IPS-18a (cell line): Measurements from ENCODE around the gene TUBA1C.
A peak's percentile ranks its signal among the peaks of the same experiment; 100 is the strongest.
"Not testable (repeated sequence)": the region's sequence is repeated elsewhere in the genome, so short reads cannot be mapped to it uniquely, and the experiment has no call there.

Experiments
- H3K27ac ChIP-seq: one replicate; pipeline ENCODE4 v1.5.1; 2013; ENCODE audit warnings: low read length
- H3K27me3 ChIP-seq: one replicate; pipeline ENCODE4 v1.6.1; 2013; ENCODE audit warnings: mild to moderate bottlenecking, low read length; ENCODE audit not compliant: control insufficient read depth, insufficient read depth
- H3K36me3 ChIP-seq: one replicate; pipeline ENCODE4 v1.6.1; 2013; ENCODE audit warnings: low read depth, low read length; ENCODE audit not compliant: control insufficient read depth
- H3K4me1 ChIP-seq: one replicate; pipeline ENCODE4 v1.6.1; 2013; ENCODE audit warnings: low read depth, low read length; ENCODE audit not compliant: control insufficient read depth
- H3K4me3 ChIP-seq: one replicate; pipeline ENCODE4 v1.5.1; 2013; ENCODE audit warnings: low read length
- H3K9ac ChIP-seq: one replicate; pipeline ENCODE4 v1.6.1; 2013; ENCODE audit warnings: mild to moderate bottlenecking, low read length, moderate library complexity
- H3K9me3 ChIP-seq: one replicate; pipeline ENCODE4 v1.6.1; 2013; ENCODE audit warnings: low read depth, low read length; ENCODE audit not compliant: control insufficient read depth

TUBA1C gene

DNA sequence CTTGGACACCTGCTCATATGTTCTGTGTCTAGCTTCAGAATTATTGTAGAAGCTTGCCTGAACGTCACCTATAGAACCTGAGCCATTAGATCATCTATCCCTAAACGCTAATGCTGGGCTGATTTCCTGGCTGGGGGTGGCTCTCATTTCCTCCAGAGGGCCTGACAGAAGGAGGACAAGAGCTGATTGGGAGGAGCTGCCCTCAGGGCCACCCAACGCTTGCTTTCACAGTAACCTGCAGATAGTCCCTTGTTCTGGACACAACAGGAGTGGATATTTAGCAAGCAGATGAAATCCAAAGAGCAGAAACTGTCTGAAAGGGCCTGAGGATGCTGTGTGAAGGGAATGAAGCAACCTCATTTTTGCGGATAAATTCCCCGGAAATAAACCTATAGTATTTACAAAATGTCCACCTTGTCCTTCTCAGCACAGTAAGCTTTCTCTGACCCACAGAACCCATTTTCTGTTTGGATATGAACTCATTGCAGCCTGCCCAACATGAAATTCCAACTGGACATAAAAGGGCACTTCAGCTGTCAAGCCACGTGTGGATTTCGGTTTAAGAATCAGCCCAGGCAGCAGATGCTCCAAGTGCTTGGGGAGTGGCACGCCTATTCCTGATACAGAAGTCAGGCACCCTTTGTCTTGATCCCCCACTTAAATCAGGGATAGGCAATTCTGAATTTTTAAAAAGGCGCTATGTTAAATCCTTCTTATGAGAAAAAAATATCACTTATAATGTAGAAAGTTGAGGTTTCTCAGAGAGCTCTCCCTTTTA is 32.8 kb upstream of the TUBA1C start:
- Histone ChIP-seq H3K27me3 (peaks cover 12% of the 10 kb centered on the region), H3K4me3 (no peak overlapping the region), H3K9ac (peak overlapping the region; percentile 53), H3K4me1 (peaks cover 24% of the 10 kb centered on the region), H3K36me3 (no peaks in the 10 kb centered on the region), H3K9me3 (no peaks in the 10 kb centered on the region), H3K27ac (no peak overlapping the region)

DNA sequence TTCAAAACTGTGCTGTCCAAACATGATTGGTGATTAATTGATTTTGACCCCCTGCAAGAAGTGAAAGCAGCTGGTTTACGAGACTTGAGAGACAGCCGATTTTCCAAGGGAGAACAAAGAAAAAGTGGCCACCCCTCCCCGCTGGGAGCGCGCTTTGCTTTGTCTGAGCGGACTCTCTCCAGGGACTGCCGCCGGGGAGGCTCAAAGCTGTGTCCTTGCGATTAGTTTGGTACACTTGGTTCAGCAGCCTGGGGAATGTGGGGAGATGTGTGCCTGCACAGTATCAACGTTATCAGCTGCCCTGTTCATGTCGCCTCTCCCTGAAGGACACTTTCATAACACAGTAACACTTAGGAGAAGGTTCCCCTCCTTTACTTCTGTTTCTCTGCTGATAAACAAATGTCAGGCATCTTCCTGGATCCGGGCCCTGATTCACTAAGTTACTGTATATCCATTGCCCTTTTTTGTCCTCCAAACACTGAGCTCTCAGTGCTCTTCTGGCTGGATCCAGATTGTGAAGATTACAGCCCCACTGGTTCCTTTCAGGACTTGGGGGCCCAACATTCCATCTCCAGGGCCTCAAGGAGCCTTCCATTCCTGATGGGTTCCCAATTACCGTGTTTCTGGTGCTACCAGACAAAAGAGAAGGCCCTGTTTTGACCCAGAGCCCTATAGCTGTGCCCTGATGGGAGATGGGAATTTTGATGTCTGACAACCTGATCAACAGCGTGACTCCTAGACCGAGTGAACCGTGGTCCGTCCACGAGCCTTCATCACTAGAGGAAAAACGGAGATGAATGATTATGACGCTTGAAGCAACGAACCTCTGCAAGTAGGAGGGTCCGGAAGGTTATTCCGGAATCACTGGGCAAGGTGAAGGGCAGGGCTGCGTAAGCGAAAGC is 31.7 kb upstream of the TUBA1C start:
- Histone ChIP-seq H3K9me3 (no peaks in the 10 kb centered on the region), H3K36me3 (no peaks in the 10 kb centered on the region), H3K4me1 (peaks cover 24% of the 10 kb centered on the region), H3K9ac (peak overlapping the region; percentile 53), H3K4me3 (peak overlapping the region; percentile 15), H3K27me3 (peaks cover 12% of the 10 kb centered on the region), H3K27ac (no peak overlapping the region)

DNA sequence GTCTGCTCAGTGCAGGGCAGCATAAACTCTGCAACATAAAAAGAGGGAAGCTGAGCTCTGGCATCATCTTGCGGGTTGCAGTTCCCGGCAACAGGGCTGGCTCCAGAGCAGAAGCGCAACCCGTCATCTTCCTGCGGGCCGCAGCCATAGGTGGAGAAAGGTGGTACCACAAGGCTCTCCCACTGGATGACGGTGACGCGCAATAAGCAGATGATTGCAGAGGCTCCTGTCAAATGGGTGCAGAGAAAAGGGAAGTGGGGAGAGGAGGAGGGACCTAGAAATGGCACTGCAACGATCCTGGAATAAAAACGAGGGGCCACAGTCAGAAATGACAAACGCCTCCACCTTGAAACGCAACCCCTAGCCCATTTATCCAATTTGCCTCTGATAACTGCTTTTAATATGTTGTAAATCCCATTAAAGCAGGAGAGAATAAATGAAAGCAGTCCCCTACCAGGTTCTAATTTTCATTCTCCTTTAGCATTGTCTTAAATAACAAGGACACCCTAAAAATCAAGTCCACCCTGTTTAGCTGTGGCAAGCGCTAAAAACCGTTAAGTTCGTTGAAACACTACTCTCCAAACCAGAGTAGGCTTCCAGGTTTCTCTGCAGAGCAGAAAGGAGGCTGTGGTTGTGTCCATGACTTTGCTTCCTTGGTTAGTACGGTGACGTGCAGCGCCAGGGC is 30.9 kb upstream of the TUBA1C start:
- Histone ChIP-seq H3K27ac (no peak overlapping the region), H3K9ac (no peak overlapping the region), H3K9me3 (no peaks in the 10 kb centered on the region), H3K27me3 (peaks cover 12% of the 10 kb centered on the region), H3K36me3 (no peaks in the 10 kb centered on the region), H3K4me3 (no peak overlapping the region), H3K4me1 (peaks cover 24% of the 10 kb centered on the region)

DNA sequence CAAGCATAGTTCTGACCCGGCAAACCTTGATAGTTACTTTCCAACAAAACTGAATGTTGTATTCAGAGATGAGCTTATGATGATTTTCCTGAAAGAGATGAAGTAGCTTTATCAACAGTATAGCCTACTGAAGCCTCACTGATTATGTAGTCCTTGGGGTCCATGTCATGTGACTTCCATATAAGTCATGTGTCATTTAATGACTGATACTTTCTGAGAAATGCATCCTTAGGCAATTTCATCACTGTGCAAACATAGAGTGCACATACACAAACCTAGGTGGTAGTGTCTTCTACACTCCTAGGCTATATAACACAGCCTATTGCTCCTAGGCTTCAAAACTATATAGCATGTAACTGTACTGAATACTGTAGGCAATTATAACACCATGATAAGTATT is 28.5 kb upstream of the TUBA1C start:
- Histone ChIP-seq H3K4me3 (no peak overlapping the region), H3K27me3 (peaks cover 12% of the 10 kb centered on the region), H3K9me3 (no peaks in the 10 kb centered on the region), H3K4me1 (peaks cover 24% of the 10 kb centered on the region), H3K27ac (no peak overlapping the region), H3K36me3 (no peaks in the 10 kb centered on the region), H3K9ac (no peak overlapping the region)

DNA sequence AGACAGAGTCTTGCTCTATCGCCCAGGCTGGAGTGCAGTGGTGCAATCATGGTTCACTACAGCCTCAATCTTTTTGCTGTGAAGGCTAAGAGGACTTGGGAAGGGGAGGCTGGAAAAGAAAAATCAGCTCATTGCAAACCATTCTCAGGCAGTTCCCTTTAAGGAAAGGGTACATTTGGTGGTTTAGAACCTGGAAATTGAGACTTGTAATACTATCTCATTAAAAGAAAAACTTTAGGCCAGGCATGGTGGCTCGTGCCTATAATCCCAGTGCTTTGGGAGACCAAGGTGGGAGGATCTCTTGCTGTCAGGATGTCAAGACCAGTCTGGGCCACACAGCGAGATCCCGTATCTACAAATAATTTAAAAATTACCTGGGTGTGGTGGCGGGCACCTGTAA is 21.3 kb upstream of the TUBA1C start:
- Histone ChIP-seq H3K9me3 (no peaks in the 10 kb centered on the region), H3K9ac (no peak overlapping the region), H3K27ac (no peak overlapping the region), H3K27me3 (no peaks in the 10 kb centered on the region), H3K36me3 (no peaks in the 10 kb centered on the region), H3K4me1 (no peaks in the 10 kb centered on the region), H3K4me3 (no peak overlapping the region)

DNA sequence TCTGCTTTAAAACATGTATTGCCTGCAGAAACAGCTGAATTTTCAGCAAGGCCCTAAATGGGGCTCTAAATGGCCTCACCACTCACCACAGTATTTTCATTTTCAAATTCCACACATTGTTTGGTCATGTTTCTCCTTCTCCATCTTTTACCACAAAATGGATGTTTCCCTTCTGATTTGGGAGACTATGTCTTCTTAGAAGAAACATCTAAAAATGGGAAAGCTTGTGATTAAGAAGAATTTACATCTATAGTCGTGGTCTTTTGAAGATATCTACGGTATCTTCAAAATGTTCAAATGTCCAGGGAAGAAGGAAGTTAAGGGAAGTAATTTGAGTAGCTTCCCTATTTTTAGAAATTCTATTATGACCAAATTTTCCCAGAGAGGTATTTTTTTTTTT is 20.7 kb upstream of the TUBA1C start:
- Histone ChIP-seq H3K9ac (no peak overlapping the region), H3K36me3 (no peaks in the 10 kb centered on the region), H3K4me3 (no peak overlapping the region), H3K27me3 (no peaks in the 10 kb centered on the region), H3K4me1 (no peaks in the 10 kb centered on the region), H3K27ac (no peak overlapping the region), H3K9me3 (no peaks in the 10 kb centered on the region)

DNA sequence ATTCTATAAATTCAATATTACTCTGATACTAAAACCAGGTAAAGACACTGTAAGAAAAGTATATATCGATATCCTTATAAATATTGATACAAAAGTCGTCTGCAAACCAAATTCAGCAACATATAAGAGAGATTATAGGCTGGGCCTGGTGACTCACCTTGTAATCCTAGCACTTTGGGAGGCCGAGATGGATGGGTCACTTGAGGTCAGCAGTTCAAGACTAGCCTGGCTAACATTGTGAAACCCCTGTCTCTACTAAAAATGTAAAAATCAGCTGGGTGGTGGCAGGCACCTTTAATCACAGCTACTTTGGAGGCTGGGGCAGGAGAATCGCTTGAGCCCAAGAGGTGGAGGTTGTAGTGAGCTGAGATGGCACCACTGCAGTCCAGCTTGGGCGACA is 13.5 kb upstream of the TUBA1C start:
- Histone ChIP-seq H3K27ac (no peak overlapping the region), H3K9ac (no peak overlapping the region), H3K27me3 (no peaks in the 10 kb centered on the region), H3K4me3 (no peak overlapping the region), H3K9me3 (no peaks in the 10 kb centered on the region), H3K4me1 (no peaks in the 10 kb centered on the region), H3K36me3 (no peaks in the 10 kb centered on the region)

DNA sequence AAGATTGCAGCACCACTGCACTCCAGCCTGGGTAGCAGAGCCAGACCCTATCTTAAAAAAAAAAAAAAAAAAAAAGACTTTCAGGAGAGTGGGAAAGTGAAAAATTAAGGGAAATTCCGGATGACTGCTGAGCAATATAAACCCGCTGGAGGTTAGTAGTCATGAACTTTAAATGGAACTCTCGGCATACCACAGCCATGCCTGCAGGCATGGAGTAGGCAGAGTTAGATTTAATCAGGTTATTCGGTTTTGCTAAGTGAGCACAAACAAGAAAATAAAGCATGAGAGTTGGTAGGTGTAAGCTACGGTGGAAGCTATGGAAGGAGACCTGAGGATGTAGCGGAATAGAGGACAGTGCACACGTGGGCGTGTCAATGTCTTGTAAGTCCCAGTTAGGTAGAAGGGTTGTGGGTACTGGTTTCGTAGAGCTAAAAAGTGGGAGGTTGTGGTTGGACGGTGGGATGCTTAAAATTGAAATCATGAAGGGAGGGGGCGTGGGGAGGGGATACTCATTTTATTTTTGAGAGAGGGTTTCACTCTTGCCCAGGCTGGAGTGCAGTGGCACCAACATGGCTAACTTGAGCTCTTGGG is 11.8 kb upstream of the TUBA1C start:
- Histone ChIP-seq H3K36me3 (no peaks in the 10 kb centered on the region), H3K9ac (no peak overlapping the region), H3K27me3 (no peaks in the 10 kb centered on the region), H3K4me3 (no peak overlapping the region), H3K4me1 (no peaks in the 10 kb centered on the region), H3K27ac (no peak overlapping the region), H3K9me3 (no peaks in the 10 kb centered on the region)

DNA sequence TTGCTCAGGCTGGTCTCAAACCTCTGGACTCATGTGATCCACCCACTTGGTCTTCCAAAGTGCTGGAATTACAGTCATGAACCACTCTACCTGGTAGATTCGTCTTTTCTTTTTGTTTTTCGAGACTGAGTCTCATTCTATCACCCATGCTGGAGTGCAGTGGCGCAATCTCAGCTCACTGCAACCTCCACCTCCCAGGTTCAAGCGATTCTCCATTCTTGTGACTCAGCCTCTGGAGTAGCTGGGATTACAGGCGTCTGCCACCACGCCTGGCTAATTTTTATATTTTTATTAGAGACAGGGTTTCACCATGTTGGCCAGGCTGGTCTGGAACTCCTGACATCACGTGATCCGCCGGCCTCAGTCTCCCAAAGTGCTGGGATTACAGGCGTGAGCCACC is 9.4 kb upstream of the TUBA1C start:
- not testable (repeated sequence) for H3K9me3 ChIP-seq, H3K9ac ChIP-seq, H3K27me3 ChIP-seq, H3K27ac ChIP-seq, H3K36me3 ChIP-seq, H3K4me3 ChIP-seq, H3K4me1 ChIP-seq

DNA sequence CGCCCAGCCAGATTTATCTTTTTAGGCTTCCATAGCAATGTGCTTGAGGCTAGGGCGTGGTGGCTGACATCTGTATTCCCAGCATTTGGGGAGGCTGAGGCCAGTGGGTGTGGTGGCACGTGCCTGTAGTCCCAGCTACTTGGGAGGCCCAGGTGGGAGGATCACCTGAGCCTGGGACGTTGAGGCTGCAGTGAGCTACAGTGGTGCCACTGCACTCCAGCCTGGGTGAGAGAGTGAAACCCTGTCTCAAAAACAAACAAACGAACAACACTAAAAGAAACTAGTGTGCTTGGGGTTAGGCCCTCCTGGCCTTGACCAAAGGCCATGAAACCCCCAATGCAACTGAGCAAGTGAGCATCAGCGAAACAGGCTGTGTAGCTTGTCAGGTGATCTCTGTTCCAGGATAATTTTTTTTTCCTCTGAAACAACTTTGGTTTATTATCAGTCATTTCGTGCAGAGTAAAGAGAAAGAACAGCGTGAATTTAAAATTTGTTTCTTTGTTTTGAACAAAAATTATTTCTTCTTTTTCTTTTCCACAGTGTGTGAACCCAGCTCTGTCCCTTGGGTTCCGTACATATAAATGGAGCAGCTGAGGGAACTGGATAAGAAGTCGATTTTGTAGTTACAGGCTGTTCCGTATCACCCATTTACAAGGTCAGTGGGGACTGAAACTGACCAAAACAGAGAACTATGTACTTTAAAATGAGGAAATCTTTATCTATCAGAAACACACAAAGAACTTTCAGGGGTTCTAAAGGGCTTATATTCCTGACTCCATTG is 8.8 kb upstream of the TUBA1C start:
- Histone ChIP-seq H3K4me3 (no peak overlapping the region), H3K27ac (no peak overlapping the region), H3K4me1 (no peaks in the 10 kb centered on the region), H3K9ac (no peak overlapping the region), H3K36me3 (no peaks in the 10 kb centered on the region), H3K9me3 (no peaks in the 10 kb centered on the region), H3K27me3 (no peaks in the 10 kb centered on the region)
